Type B pancreatic cell (in vitro differentiated cells): ENCODE measurements around the gene KHDRBS1. TPM values are rescaled to one million over a fixed set of nuclear protein-coding genes. Genes with fewer than 3 reads are reported as not detected.
A peak's percentile ranks its signal among the peaks of the same experiment; 100 is the strongest.
"Not testable (repeated sequence)": the region's sequence is repeated elsewhere in the genome, so short reads cannot be mapped to it uniquely, and the experiment has no call there.

Experiments
- DNase-seq: peaks from one replicate; pipeline ENCODE4 v3.0.0; 2021; ENCODE audit warnings: mixed read lengths; ENCODE audit not compliant: unreplicated experiment; ENCODE audit errors: extremely low spot score
- H3K27ac Mint-ChIP-seq: 2 replicates; pipeline ENCODE4 v1.8.0; 2021; ENCODE audit warnings: mild to moderate bottlenecking, mixed read lengths
- H3K27me3 Mint-ChIP-seq: 2 replicates; pipeline ENCODE4 v1.8.0; 2021; ENCODE audit warnings: mixed read lengths
- H3K36me3 Mint-ChIP-seq: 2 replicates; pipeline ENCODE4 v1.8.0; 2021; ENCODE audit warnings: mixed read lengths
- H3K4me1 Mint-ChIP-seq: one replicate; pipeline ENCODE4 v1.8.0; 2021; ENCODE audit warnings: mixed read lengths; ENCODE audit not compliant: unreplicated experiment
- H3K4me3 Mint-ChIP-seq: 2 replicates; pipeline ENCODE4 v1.8.0; 2021; ENCODE audit warnings: mild to moderate bottlenecking, mixed read lengths
- H3K9me3 Mint-ChIP-seq: 2 replicates; pipeline ENCODE4 v1.8.0; 2021; ENCODE audit warnings: mixed read lengths
- CTCF ChIP-seq: fragments of 200-600 bp; sonication (generic); conservative IDR thresholded peaks from 2 replicates; pipeline ENCODE4 v1.5.0; 2021; ENCODE audit warnings: antibody characterized with exemption, mild to moderate bottlenecking
- total RNA-seq: library from RNA; stranded (reverse); gene quantifications from 2 replicates; pipeline ENCODE4 v1.2.1, GENCODE V29; 2021; ENCODE audit warnings: low replicate concordance

KHDRBS1 gene
- total RNA-seq, 1 donor from 2014 or later = 202 TPM

- H3K27me3 Mint-ChIP-seq = no peaks in the 10 kb centered on the region
- peak overlapping the region; percentile 99 for H3K27ac Mint-ChIP-seq
- TF ChIP-seq CTCF = no peak
- H3K4me3 Mint-ChIP-seq = peak overlapping the region; percentile 92
- DNase-seq = no peak
- H3K36me3 Mint-ChIP-seq = peaks cover 10% of the 10 kb centered on the region
- no peaks in the 10 kb centered on the region for H3K9me3 Mint-ChIP-seq
- H3K4me1 Mint-ChIP-seq = peaks cover 18% of the 10 kb centered on the region
Measured at GRCh38 chr1:32014948-32015273, 1.2 kb downstream of the KHDRBS1 start.

GRCh38 chr1:32020339-32020738 lies 6.7 kb downstream of the KHDRBS1 start:
- H3K27me3 Mint-ChIP-seq = no peaks in the 10 kb centered on the region
- peaks cover 19% of the 10 kb centered on the region for H3K4me1 Mint-ChIP-seq
- no peak for TF ChIP-seq CTCF
- H3K9me3 Mint-ChIP-seq = no peaks in the 10 kb centered on the region
- H3K36me3 Mint-ChIP-seq = peaks cover 27% of the 10 kb centered on the region
- H3K4me3 Mint-ChIP-seq = no peak overlapping the region
- DNase-seq = no peak
- H3K27ac Mint-ChIP-seq = peak overlapping the region; percentile 52

GRCh38 chr1:32021574-32022018 lies 7.9 kb downstream of the KHDRBS1 start:
- not testable (repeated sequence) for H3K27me3 Mint-ChIP-seq, H3K4me3 Mint-ChIP-seq, H3K9me3 Mint-ChIP-seq, DNase-seq, H3K27ac Mint-ChIP-seq
- peaks cover 24% of the 10 kb centered on the region for H3K36me3 Mint-ChIP-seq
- H3K4me1 Mint-ChIP-seq = peaks cover 18% of the 10 kb centered on the region

GRCh38 chr1:32023351-32023750 lies 9.7 kb downstream of the KHDRBS1 start:
- no peak for DNase-seq
- no peak for TF ChIP-seq CTCF
- H3K9me3 Mint-ChIP-seq = no peaks in the 10 kb centered on the region
- peaks cover 26% of the 10 kb centered on the region for H3K36me3 Mint-ChIP-seq
- H3K4me3 Mint-ChIP-seq = no peak overlapping the region
- no peaks in the 10 kb centered on the region for H3K27me3 Mint-ChIP-seq
- peak overlapping the region; percentile 50 for H3K27ac Mint-ChIP-seq
- H3K4me1 Mint-ChIP-seq = peaks cover 21% of the 10 kb centered on the region

- Mint-ChIP-seq H3K4me1 (peaks cover 25% of the 10 kb centered on the region), H3K9me3 (no peaks in the 10 kb centered on the region), H3K4me3 (no peak overlapping the region), H3K27ac (no peak overlapping the region), H3K36me3 (peaks cover 35% of the 10 kb centered on the region), H3K27me3 (no peaks in the 10 kb centered on the region)
- TF ChIP-seq CTCF = no peak
- DNase-seq = no peak
Measured at GRCh38 chr1:32025515-32025914, 11.8 kb downstream of the KHDRBS1 start.

- TF ChIP-seq CTCF = no peak
Measured at GRCh38 chr1:32028746-32029145, 15.1 kb downstream of the KHDRBS1 start.

More at GRCh38 chr1:32028746-32029145, 15.1 kb downstream of the KHDRBS1 start:
- Mint-ChIP-seq H3K4me3 (no peak overlapping the region), H3K9me3 (no peaks in the 10 kb centered on the region), H3K4me1 (peaks cover 15% of the 10 kb centered on the region), H3K36me3 (peaks cover 40% of the 10 kb centered on the region), H3K27me3 (no peaks in the 10 kb centered on the region), H3K27ac (no peak overlapping the region)
- DNase-seq = no peak
